ENCODE data around the gene HSD11B1.

The HSD11B1 gene

GRCh38 chr1:209756615-209757445 is 52.2 kb downstream of the HSD11B1 start:
- DNase-seq = peak; percentile 55

- no peak for DNase-seq
Observed at GRCh38 chr1:209758400-209758799, 53.8 kb downstream of the HSD11B1 start.

GRCh38 chr1:209759829-209760359 is 55.2 kb downstream of the HSD11B1 start:
- DNase-seq = no peak

GRCh38 chr1:209761011-209761635 is 56.5 kb downstream of the HSD11B1 start:
- DNase-seq = no peak

GRCh38 chr1:209766051-209766450 is 61.4 kb downstream of the HSD11B1 start:
- DNase-seq = no peak

- no peak for DNase-seq
Observed at GRCh38 chr1:209767096-209767495, 62.5 kb downstream of the HSD11B1 start.

GRCh38 chr1:209767706-209768105 is 63.1 kb downstream of the HSD11B1 start:
- DNase-seq = no peak

- peak; percentile 86 for DNase-seq
Observed at GRCh38 chr1:209768354-209768774, 63.7 kb downstream of the HSD11B1 start.

GRCh38 chr1:209769171-209769904 is 64.7 kb downstream of the HSD11B1 start:
- peak; percentile 78 for DNase-seq

GRCh38 chr1:209769971-209770370 is 65.3 kb downstream of the HSD11B1 start:
- no peak for DNase-seq

GRCh38 chr1:209770636-209771415 is 66.2 kb downstream of the HSD11B1 start:
- DNase-seq = no peak

GRCh38 chr1:209772126-209772525 is 67.5 kb downstream of the HSD11B1 start:
- no peak for DNase-seq

GRCh38 chr1:209774592-209774991 is 69.9 kb downstream of the HSD11B1 start:
- no peak for DNase-seq

GRCh38 chr1:209775678-209776077 is 71.0 kb downstream of the HSD11B1 start:
- no peak for DNase-seq

GRCh38 chr1:209777587-209777986 is 72.9 kb downstream of the HSD11B1 start:
- DNase-seq = no peak

GRCh38 chr1:209778102-209778501 is 73.5 kb downstream of the HSD11B1 start:
- no peak for DNase-seq

- no peak for DNase-seq
Observed at GRCh38 chr1:209780268-209780667, 75.6 kb downstream of the HSD11B1 start.

- no peak for DNase-seq
Observed at GRCh38 chr1:209783386-209783785, 78.7 kb downstream of the HSD11B1 start.

All from CD4-positive, alpha-beta T cell treated with Interleukin-10 for 1 hour (primary cell).